ACC112 (cell line): ENCODE measurements around the gene RIPOR1.
"Not testable (repeated sequence)": the region's sequence is repeated elsewhere in the genome, so short reads cannot be mapped to it uniquely, and the experiment has no call there.

Experiments used
- H2AFZ ChIP-seq: fragments of 200-600 bp; sonication (generic); one replicate; pipeline ENCODE4 v1.6.0; 2017; ENCODE audit warnings: antibody characterized with exemption, low read length; ENCODE audit not compliant: unreplicated experiment
- H3K27ac ChIP-seq: fragments of 200-600 bp; sonication (generic); 2 replicates; pipeline ENCODE4 v1.5.1; 2014; ENCODE audit warnings: low read depth, mild to moderate bottlenecking, antibody characterized with exemption, low read length, moderate library complexity
- H3K27me3 ChIP-seq: fragments of 200-600 bp; sonication (generic); 2 replicates; pipeline ENCODE4 v1.6.1; 2014; ENCODE audit warnings: mild to moderate bottlenecking, antibody characterized with exemption, low read length, moderate library complexity, mixed read lengths; ENCODE audit not compliant: insufficient read depth
- H3K36me3 ChIP-seq: fragments of 200-600 bp; sonication (generic); 2 replicates; pipeline ENCODE4 v1.6.1; 2016; ENCODE audit warnings: mild to moderate bottlenecking, antibody characterized with exemption, low read length, moderate library complexity, mixed read lengths; ENCODE audit not compliant: insufficient read depth
- H3K4me1 ChIP-seq: fragments of 200-600 bp; sonication (generic); one replicate; pipeline ENCODE4 v1.6.1; 2016; ENCODE audit warnings: low read length, mixed read lengths; ENCODE audit not compliant: insufficient read depth, unreplicated experiment, control insufficient read depth
- H3K4me3 ChIP-seq: fragments of 200-600 bp; sonication (generic); 2 replicates; pipeline ENCODE4 v1.5.1; 2014; ENCODE audit warnings: mild to moderate bottlenecking, low read depth, low read length
- H3K79me2 ChIP-seq: fragments of 200-600 bp; sonication (generic); one replicate; pipeline ENCODE4 v1.6.0; 2016; ENCODE audit warnings: low read length; ENCODE audit not compliant: control insufficient read depth, unreplicated experiment, insufficient read depth

Gene RIPOR1

DNA sequence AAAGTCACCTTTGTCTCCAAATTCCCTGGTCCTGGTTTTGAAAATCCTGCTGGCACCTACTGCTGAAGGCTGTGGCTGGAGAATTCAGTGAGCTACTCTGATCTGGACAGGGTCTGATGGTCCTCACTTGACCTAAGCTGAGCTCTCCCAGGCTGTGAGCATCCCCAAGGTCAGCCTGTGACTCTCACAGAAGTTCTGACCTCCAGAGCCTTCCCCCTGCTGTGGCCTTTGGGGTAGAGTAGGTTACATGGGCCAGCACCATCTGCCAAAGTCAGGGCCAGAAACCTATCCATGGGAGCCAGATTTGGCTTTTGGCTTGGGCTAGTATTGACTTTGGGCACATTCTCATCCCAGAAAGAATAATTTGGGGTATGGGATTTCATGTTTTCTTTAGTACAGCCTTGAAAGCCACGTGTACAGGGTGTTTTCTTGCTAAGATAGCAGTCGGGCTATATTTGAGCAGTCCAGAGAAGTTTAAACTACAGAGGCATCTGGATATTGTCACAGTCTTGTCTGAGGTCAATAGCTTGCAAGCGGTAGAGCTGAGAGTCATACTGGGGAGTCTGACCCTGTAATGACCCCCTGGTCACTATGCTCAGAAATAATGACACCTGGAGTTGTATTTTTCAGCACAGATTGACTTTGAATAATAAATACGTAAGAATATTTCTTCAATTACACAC lies 39.1 kb upstream of the RIPOR1 start:
- H3K4me3 ChIP-seq = no peak overlapping the region
- no peaks in the 10 kb centered on the region for H3K27me3 ChIP-seq
- H3K36me3 ChIP-seq = no peaks in the 10 kb centered on the region
- peaks cover 30% of the 10 kb centered on the region for H3K4me1 ChIP-seq
- no peak overlapping the region for H2AFZ ChIP-seq
- H3K79me2 ChIP-seq = no peaks in the 10 kb centered on the region
- H3K27ac ChIP-seq = no peak overlapping the region

DNA sequence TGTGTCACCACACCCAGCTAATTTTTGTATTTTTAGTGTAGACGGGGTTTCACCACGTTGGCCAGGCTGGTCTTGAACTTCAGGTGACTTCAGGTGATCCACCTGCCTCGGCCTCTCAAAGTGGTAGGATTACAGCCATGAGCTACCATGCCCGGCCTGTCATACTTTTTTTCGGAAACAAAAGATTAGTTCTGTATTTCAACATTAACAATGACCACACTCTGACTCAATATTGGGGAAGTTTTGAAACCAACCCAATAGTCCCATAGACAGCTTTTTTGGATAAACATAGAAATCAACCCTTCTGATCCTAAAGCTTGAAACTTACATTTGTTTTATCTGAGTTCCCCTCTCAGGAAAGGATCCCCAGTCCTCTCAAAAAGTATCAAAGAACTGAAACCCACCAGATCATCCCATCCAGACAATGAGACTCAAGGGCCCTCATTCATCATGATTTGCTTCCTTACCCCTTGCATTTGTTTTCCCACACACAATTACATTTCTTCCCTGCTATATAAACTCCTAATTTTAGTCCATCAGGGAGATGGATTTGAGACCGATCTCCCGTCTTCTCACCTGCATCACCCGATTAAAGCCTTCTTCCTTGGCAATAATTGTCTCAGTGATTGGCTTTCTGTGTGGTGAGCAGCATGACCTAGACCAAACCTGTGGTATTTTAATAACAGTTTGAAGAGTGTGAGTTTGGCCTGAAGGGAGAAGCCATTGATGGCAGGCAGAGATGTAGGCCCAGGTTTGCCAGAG lies 38.1 kb upstream of the RIPOR1 start:
- peaks cover 30% of the 10 kb centered on the region for H3K4me1 ChIP-seq
- peak overlapping the region; percentile 5; the same call in 1 of the 2 replicates for H3K27ac ChIP-seq
- no peaks in the 10 kb centered on the region for H3K36me3 ChIP-seq
- no peak overlapping the region for H2AFZ ChIP-seq
- no peaks in the 10 kb centered on the region for H3K79me2 ChIP-seq
- no peaks in the 10 kb centered on the region for H3K27me3 ChIP-seq
- H3K4me3 ChIP-seq = no peak overlapping the region

DNA sequence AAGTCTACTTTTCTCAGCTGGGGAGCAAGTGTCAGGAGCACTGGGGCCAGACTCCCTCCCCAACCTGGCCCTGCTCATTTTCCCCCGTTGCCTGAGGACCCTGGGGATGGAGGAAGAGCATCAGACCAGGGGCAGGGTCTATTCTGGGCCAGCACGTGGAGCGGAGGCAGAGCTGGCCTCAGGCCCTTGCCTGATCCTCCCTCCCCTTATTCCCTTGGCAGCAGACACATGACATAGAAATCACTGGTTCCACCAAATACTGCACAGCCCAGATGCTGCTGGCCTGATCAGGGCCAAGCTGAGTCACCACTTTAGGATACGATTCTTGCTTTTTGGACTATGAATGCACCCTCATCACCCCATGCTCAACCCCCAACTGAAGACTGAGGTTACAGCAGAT lies 29.5 kb upstream of the RIPOR1 start:
- no peaks in the 10 kb centered on the region for H3K36me3 ChIP-seq
- H3K27me3 ChIP-seq = no peaks in the 10 kb centered on the region
- H3K79me2 ChIP-seq = no peaks in the 10 kb centered on the region
- H2AFZ ChIP-seq = no peak overlapping the region
- no peak overlapping the region for H3K27ac ChIP-seq
- H3K4me3 ChIP-seq = no peak overlapping the region
- no peaks in the 10 kb centered on the region for H3K4me1 ChIP-seq

DNA sequence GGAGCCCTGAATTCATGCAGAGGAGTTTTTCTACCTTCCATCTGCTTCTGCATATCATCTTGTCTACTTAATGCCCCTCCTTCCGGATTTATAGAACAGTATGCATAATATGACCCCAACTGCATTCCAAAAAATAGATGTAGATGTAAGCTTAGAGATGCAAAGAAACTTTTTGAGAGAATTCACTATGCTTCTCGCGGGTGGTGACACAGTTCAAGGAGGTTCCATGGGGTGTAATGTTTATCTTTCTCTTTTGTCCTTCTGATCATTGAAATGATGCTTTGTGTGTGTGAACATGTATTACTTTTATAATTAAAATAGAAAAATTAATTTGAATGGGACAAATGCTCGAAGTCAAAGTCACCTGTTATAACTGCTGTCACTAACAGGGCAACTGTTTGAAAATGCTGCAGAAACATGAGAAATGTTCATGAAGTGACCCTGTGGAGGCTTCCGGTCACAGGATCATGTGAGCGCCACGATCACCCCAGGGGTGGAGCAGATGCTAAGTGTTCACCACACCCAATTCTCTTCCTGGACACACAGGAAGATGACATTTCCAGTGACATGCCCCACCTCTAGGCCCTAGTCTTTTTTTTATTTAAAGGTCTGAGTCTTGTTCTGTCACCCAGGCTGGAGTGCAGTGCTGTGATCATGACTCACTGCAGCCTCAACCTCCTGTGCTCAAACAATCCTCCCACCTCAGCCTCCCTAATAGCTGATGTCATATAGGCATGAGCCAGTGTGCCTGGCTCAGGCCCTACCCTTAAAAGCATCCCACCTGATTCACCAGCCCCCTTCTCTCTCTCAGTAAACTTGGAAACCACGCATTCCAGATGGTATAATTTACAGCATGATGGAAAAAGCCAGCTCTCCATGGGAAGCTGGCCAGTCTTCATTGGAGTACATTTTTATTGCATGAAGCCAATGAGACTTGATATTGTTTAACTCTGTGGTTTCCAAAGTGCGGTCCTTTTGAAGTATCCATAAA lies 24.3 kb upstream of the RIPOR1 start:
- no peak overlapping the region for H2AFZ ChIP-seq
- no peaks in the 10 kb centered on the region for H3K4me1 ChIP-seq
- H3K4me3 ChIP-seq = no peak overlapping the region
- H3K36me3 ChIP-seq = no peaks in the 10 kb centered on the region
- H3K27me3 ChIP-seq = no peaks in the 10 kb centered on the region
- H3K79me2 ChIP-seq = no peaks in the 10 kb centered on the region
- no peak overlapping the region for H3K27ac ChIP-seq

DNA sequence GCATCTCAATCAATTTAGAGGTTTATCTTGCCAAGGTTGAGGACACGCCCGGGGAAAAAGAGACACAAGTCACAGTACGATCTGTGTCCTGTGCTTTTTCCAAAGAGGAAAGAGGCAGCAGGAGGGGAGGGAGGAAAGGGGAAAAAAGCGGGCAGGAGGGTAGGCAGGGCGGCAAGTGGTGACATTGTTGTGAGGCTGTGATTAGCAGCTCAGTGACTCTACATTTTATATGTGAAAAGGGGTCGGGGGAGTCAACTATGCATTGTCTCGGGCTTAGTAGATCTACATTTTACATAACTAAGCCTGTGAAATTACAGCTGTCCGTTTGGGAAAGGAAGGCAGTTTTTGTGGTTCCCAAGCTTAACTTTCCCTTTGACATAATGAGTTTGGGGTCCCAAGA lies 22.2 kb upstream of the RIPOR1 start:
- Histone ChIP-seq H3K4me1 (no peaks in the 10 kb centered on the region), H2AFZ (no peak overlapping the region), H3K79me2 (no peaks in the 10 kb centered on the region), H3K4me3 (no peak overlapping the region), H3K27ac (no peak overlapping the region), H3K27me3 (no peaks in the 10 kb centered on the region), H3K36me3 (no peaks in the 10 kb centered on the region)

DNA sequence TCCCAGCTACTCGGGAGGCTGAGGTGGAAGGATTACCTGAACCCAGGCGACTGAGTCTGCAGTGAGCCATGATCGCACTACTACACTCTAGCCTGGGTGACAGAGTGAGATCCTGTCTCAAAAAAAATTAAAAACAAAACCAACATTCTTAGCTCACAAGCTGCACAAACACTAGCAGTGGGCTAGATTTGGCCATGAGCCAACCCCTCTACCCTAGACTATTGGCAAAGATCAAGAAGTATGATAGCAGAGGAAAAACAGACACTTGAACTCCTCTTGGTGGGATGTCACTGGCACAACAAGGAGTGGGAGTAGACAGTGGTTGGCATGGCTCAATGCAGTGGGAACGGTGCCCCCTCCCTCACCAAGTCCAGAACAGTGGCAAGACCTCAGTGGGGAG lies 19.6 kb upstream of the RIPOR1 start:
- no peak overlapping the region for H3K4me3 ChIP-seq
- H3K36me3 ChIP-seq = no peaks in the 10 kb centered on the region
- no peak overlapping the region for H3K27ac ChIP-seq
- H3K79me2 ChIP-seq = no peaks in the 10 kb centered on the region
- no peaks in the 10 kb centered on the region for H3K4me1 ChIP-seq
- H3K27me3 ChIP-seq = no peaks in the 10 kb centered on the region
- no peak overlapping the region for H2AFZ ChIP-seq

DNA sequence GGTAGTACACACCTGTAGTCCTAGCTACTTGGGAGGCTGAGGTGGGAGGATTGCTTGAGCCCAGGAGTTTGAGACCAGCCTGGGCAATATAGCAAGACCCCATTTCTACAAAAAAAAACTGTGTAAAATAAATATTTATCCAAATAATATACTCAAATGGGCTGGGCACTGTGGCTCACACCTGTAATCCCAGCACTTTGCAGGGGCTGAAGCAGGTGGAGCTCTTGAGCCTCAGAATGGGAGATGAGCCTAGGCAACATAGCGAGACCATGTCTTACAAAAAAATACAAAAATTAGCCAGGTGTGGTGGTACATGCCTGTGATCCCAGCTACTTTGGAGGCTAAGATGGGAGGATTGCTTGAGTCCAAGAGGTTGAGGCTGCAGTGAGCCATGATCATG lies 14.7 kb upstream of the RIPOR1 start:
- not testable (repeated sequence) for H3K4me3 ChIP-seq, H3K27me3 ChIP-seq, H2AFZ ChIP-seq, H3K36me3 ChIP-seq, H3K27ac ChIP-seq, H3K79me2 ChIP-seq
- peaks cover 12% of the 10 kb centered on the region for H3K4me1 ChIP-seq

DNA sequence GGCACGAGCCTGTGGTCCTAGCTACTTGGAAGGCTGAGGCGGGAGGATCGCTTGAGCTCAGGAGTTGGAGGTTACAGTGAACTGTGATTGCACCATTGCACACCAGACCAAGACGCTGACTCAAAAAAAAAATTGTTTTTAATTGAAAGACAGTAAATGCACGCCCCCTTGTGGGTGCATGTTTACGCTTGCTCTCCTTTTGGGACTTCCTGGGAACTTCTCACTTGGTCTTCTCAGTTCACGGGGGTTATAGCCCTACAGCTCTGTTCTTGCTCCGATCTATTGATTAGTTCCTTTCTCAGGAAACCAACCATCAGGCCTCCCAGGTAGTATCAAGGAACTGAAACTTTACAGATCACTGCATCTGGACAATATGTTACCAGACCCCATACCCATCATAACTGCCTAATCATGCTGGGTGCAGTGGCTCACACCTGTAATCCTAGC lies 14.2 kb upstream of the RIPOR1 start:
- peaks cover 12% of the 10 kb centered on the region for H3K4me1 ChIP-seq
- no peaks in the 10 kb centered on the region for H3K36me3 ChIP-seq
- no peaks in the 10 kb centered on the region for H3K79me2 ChIP-seq
- no peak overlapping the region for H3K4me3 ChIP-seq
- H3K27me3 ChIP-seq = no peaks in the 10 kb centered on the region
- no peak overlapping the region for H2AFZ ChIP-seq
- no peak overlapping the region for H3K27ac ChIP-seq

DNA sequence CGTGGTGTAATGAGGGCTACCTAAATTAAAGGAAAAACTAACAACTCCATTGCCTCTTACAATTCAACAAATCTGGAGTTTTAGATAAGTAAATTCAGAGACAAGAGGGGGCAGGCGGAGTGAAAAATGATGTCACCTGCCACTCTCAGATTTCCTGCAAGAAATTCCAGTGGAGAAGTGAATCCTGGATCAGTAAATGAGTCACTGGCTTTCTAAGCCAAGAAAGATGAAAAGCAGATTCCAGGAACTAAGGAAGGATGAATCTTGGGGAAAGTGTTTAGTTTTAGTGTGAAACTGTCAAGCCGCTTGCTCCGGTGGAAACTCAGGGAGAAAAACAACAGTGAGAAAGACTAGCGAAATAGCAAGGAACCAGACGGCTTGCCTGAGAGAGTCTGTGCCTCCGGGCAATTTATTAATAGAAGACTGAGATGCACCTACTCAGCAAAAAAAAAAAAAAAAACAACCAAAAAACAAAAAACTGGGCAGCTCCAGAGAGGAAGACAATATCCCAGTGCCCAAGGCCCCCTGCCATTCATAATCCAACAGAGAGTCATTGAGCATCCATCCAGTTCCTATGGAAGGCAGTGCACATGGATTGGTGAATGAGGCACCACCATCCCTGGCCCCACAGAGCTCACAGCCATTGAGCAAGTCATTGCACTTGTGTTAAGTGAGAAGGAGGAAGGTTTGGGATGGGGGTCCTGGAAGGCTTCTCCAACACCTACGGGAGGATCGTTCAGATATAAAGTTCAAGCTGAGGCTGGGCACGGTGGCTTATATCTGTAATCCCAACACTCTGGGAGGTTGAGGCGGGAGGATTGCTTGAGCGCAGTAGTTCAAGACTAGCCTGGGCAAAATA lies 12.1 kb upstream of the RIPOR1 start:
- H3K27me3 ChIP-seq = no peaks in the 10 kb centered on the region
- peaks cover 12% of the 10 kb centered on the region for H3K4me1 ChIP-seq
- H2AFZ ChIP-seq = no peak overlapping the region
- no peak overlapping the region for H3K27ac ChIP-seq
- no peaks in the 10 kb centered on the region for H3K79me2 ChIP-seq
- no peak overlapping the region for H3K4me3 ChIP-seq
- no peaks in the 10 kb centered on the region for H3K36me3 ChIP-seq

DNA sequence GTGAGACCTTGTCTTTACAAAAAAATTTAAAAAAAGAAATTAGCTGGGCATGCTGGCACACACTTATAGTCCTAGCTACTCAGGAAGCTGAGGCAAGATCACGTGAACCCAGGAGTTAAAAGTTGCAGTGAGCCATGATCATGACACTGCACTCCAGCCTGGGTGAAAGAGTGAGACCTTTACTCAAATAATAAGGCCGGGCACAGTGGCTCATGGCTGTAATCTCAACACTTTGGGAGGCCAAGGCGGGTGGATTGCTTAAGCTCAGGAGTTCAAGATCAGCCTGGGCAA lies 11.5 kb upstream of the RIPOR1 start:
- Histone ChIP-seq H3K27ac (no peak overlapping the region), H2AFZ (no peak overlapping the region), H3K79me2 (no peaks in the 10 kb centered on the region), H3K4me3 (no peak overlapping the region), H3K4me1 (peaks cover 12% of the 10 kb centered on the region), H3K36me3 (no peaks in the 10 kb centered on the region), H3K27me3 (no peaks in the 10 kb centered on the region)
